HepG2 (cell line): ENCODE measurements around the gene CRIM1. TPM values are rescaled to one million over a fixed set of nuclear protein-coding genes. Genes with fewer than 3 reads are reported as not detected.

Source experiments
- ATAC-seq: fragments of 200-7000 bp; cut with Tn5 transposase; 3 replicates; pipeline ENCODE4 v1.9.1; 2020; ENCODE audit warnings: mild to moderate bottlenecking, moderate library complexity
- BruUV-seq: library from RNA; stranded (reverse); fragments of 400-500 nt; replicated peaks from 2 replicates; lab custom pipeline; 2021; lab: Mats Ljungman, UMichigan
- CTCF ChIA-PET: fragments of 300-600 bp; formaldehyde crosslinking; extraction: SDS; loops from one replicate; lab custom pipeline; 2021; ENCODE audit warnings: low total read pairs, inconsistent platforms, low intra/inter-chr PET ratio; lab: Yijun Ruan, JAX
- POLR2A ChIA-PET: fragments of 350-600 bp; sonication (Branson Sonifier 250); formaldehyde crosslinking; loops from one replicate; lab custom pipeline; 2020; ENCODE audit warnings: antibody characterized with exemption, inconsistent platforms; lab: Yijun Ruan, JAX
- DNase-seq: peaks from one replicate; pipeline ENCODE4 v3.0.0-alpha.2; 2015; ENCODE audit warnings: low spot score
- FAIRE-seq: peaks from 3 replicates; lab custom pipeline; 2011; peaks lifted over from hg19 to GRCh38; lab: Jason Lieb, UNC
- H2AFZ ChIP-seq: one replicate; pipeline ENCODE4 v1.6.1; 2011; ENCODE audit warnings: low read length, inconsistent platforms
- H3K27ac ChIP-seq: fragments of 300-600 bp; 3 replicates; pipeline ENCODE4 v1.8.0; 2011; ENCODE audit warnings: mixed run types, mild to moderate bottlenecking, mixed read lengths, low read length, inconsistent platforms; ENCODE audit not compliant: insufficient read depth; ENCODE audit errors: extremely low read length
- H3K27me3 ChIP-seq, 2 experiments: fragments of 200-600 bp in 1 of 2; 2 replicates in 1 of 2; 3 replicates in 1 of 2; pipeline versions ENCODE4 v1.6.0 to v1.8.0; 2011; ENCODE audit warnings: low read length in 2 of 2, mild to moderate bottlenecking in 2 of 2, moderate library complexity in 2 of 2, inconsistent platforms in 1 of 2; ENCODE audit not compliant: insufficient read depth in 2 of 2, control insufficient read depth in 1 of 2
- H3K36me3 ChIP-seq, 2 experiments: fragments of 200-600 bp in 1 of 2; replicated peaks in 1 of 2; 2 replicates in 1 of 2; 3 replicates in 1 of 2; pipeline versions ENCODE4 v1.5.1 to v1.8.0; 2011; ENCODE audit warnings: low read length in 2 of 2, inconsistent platforms in 1 of 2; ENCODE audit not compliant: insufficient read depth in 2 of 2, control insufficient read depth in 1 of 2
- H3K4me1 ChIP-seq: 2 replicates; pipeline ENCODE4 v1.5.1; 2012; ENCODE audit warnings: low read length, inconsistent platforms; ENCODE audit not compliant: insufficient read depth
- H3K4me2 ChIP-seq: 2 replicates; pipeline ENCODE4 v1.6.0; 2011; ENCODE audit warnings: low read depth, low read length, inconsistent platforms
- H3K4me3 ChIP-seq, 3 experiments: fragments of 200-600 bp in 1 of 3; sonication (generic), shearing (Covaris generic) in 1 of 3; replicated peaks in 1 of 3; 2 replicates each; pipeline ENCODE4 v1.5.1; 2011 to 2016; ENCODE audit warnings: low read length in 3 of 3, inconsistent platforms in 2 of 3, low read depth in 2 of 3, mild to moderate bottlenecking in 2 of 3, control low read depth in 1 of 3, mixed read lengths in 1 of 3; ENCODE audit not compliant: insufficient read depth in 1 of 3
- H3K79me2 ChIP-seq: one replicate; pipeline ENCODE4 v1.6.1; 2011; ENCODE audit warnings: low read length, inconsistent platforms; ENCODE audit not compliant: insufficient read depth
- H3K9ac ChIP-seq: 2 replicates; pipeline ENCODE4 v1.6.0; 2011; ENCODE audit warnings: mild to moderate bottlenecking, low read depth, low read length, inconsistent platforms; ENCODE audit not compliant: insufficient read depth
- H3K9me3 ChIP-seq: 2 replicates; pipeline ENCODE4 v1.5.1; 2012; ENCODE audit warnings: mild to moderate bottlenecking, low read length
- H4K20me1 ChIP-seq: 2 replicates; pipeline ENCODE4 v1.6.0; 2011; ENCODE audit warnings: inconsistent platforms, mild to moderate bottlenecking, low read length, moderate library complexity; ENCODE audit not compliant: insufficient read depth
- ARID2 ChIP-seq: sonication (generic); formaldehyde crosslinking; IDR thresholded peaks from 2 replicates; pipeline ENCODE4 v1.8.1; 2022; ENCODE audit warnings: mild to moderate bottlenecking, missing genetic modification reagents, borderline replicate concordance
- ASH2L ChIP-seq: fragments of 300-600, 200-600 bp; sonication (generic); IDR thresholded peaks from 2 replicates; pipeline ENCODE4 v1.7.0; 2017; ENCODE audit warnings: low read depth, mild to moderate bottlenecking, moderate library complexity, mixed read lengths, low read length; ENCODE audit not compliant: insufficient read length
- CREB1 ChIP-seq, 2 experiments: fragments of 450-650 bp in 1 of 2; IDR thresholded peaks; 2 replicates each; pipeline ENCODE4 v1.6.1; 2016 to 2017; ENCODE audit warnings: control low read depth in 1 of 2, mild to moderate bottlenecking in 1 of 2, missing compliant biosample characterization in 1 of 2, missing genetic modification characterization in 1 of 2
- HNF1B ChIP-seq: sonication (generic); formaldehyde crosslinking; IDR thresholded peaks from 2 replicates; pipeline ENCODE4 v1.5.1; 2020; ENCODE audit warnings: mild to moderate bottlenecking, moderate library complexity, missing genetic modification reagents
- KAT7 ChIP-seq: IDR thresholded peaks from 2 replicates; pipeline ENCODE4 v1.6.1; 2018; ENCODE audit warnings: borderline replicate concordance, missing compliant biosample characterization
- KMT2A ChIP-seq: sonication (generic); formaldehyde crosslinking; IDR thresholded peaks from 2 replicates; pipeline ENCODE4 v1.4.0; 2020; ENCODE audit warnings: missing genetic modification reagents
- KMT2B ChIP-seq: IDR thresholded peaks from 2 replicates; pipeline ENCODE4 v1.6.1; 2016; ENCODE audit warnings: missing genetic modification reagents, missing compliant biosample characterization
- MLX ChIP-seq: IDR thresholded peaks from 2 replicates; pipeline ENCODE4 v1.6.1; 2016
- MXI1 ChIP-seq: IDR thresholded peaks from 3 replicates; pipeline ENCODE4 v1.6.1; 2012; ENCODE audit warnings: low read depth, low read length, inconsistent platforms, borderline replicate concordance
- PPARG ChIP-seq: conservative IDR thresholded peaks from 2 replicates; pipeline ENCODE4 v1.6.1; 2016; ENCODE audit warnings: missing biosample characterization, missing genetic modification reagents
- SNAPC2 ChIP-seq: sonication (generic); formaldehyde crosslinking; IDR thresholded peaks from 2 replicates; pipeline ENCODE4 v1.8.1; 2022; ENCODE audit warnings: mild to moderate bottlenecking, missing genetic modification reagents
- ZBTB38 ChIP-seq: sonication (generic); formaldehyde crosslinking; IDR thresholded peaks from 2 replicates; pipeline ENCODE4 v1.5.1; 2020; ENCODE audit warnings: mild to moderate bottlenecking, missing genetic modification reagents
- ZNF687 ChIP-seq: sonication (generic); formaldehyde crosslinking; IDR thresholded peaks from 2 replicates; pipeline ENCODE4 v1.5.1; 2020; ENCODE audit warnings: mild to moderate bottlenecking, missing genetic modification reagents, moderate library complexity
- WGBS: methylation state at CpG from one replicate; pipeline ENCODE4 v1.1.6; 2017; ENCODE audit warnings: low lambda C conversion rate; 5-methylcytosine and 5-hydroxymethylcytosine counted together
- in situ Hi-C: cut with HindIII; loops from 2 replicates; pipeline ENCODE4 v1.10.0; 2017; ENCODE audit warnings: low pct_unique_long_range_greater_than_20kb; ENCODE audit not compliant: extremely low pct_ligation_motif_present
- intact Hi-C: fragments of 100-400 bp; cut with micrococcal nuclease; formaldehyde crosslinking; loops from one replicate; pipeline ENCODE4 v1.10.0; 2022; ENCODE audit not compliant: unreplicated experiment
- polyA plus RNA-seq, 8 experiments: library from polyadenylated mRNA; depleted of rRNA in 3 of 8; stranded (reverse) in 7 of 8; unstranded in 1 of 8; fragments of >200 nt; fragmentation: Illumina TruSeq in 4 of 8; extraction: Trizol in 4 of 8; gene quantifications; 2 replicates each; pipeline versions ENCODE4 v1.2.1 to v1.2.3, GENCODE V29; 2011 to 2016; ENCODE audit warnings: low read depth in 4 of 8, missing spikeins in 1 of 8, mixed read lengths in 1 of 8; ENCODE audit not compliant: insufficient read depth in 1 of 8
- total RNA-seq, 5 experiments: library from RNA; depleted of rRNA; stranded (reverse); fragments of >200 nt; fragmentation: Illumina TruSeq; extraction: Trizol; gene quantifications; 2 replicates each; pipeline ENCODE4 v1.2.3, GENCODE V29; 2016; ENCODE audit warnings: low read depth in 1 of 5

CRIM1 gene
- total and polyA plus RNA-seq, 2 of the 13 experiments (the other 11 are each of a cell fraction or from before 2014, with no cell fraction given): 39.1 to 69.9 TPM

GRCh38 chr2:36357847-36358659 lies 2.5 kb downstream of the CRIM1 start:
- peak; percentile 79 for DNase-seq
- Histone ChIP-seq H3K36me3 (no peaks in the 10 kb centered on the region), H4K20me1 (peaks cover 58% of the 10 kb centered on the region), H3K4me3 (peak overlapping the region; percentile 81 to 98 (median 89)), H3K4me2 (peak overlapping the region; percentile 78), H3K9me3 (no peaks in the 10 kb centered on the region), H2AFZ (no peak overlapping the region), H3K4me1 (peaks cover 65% of the 10 kb centered on the region), H3K9ac (peak overlapping the region; percentile 94), H3K27me3 (no peaks in the 10 kb centered on the region; a peak in 1 of 5 replicates), H3K79me2 (peaks cover 81% of the 10 kb centered on the region), H3K27ac (peak overlapping the region; percentile 76)
- intact Hi-C loops (loop anchor here (1.0 to 5.0 kb wide), 6 partner anchors 10 to 144 kb away; no protein-coding TSS in a partner anchor), in situ Hi-C loops (loop anchor here (5.0 kb wide), 2 partner anchors 99 to 144 kb away; no protein-coding TSS in a partner anchor)
- ATAC-seq: peak; percentile 63
- BruUV-seq: TSS peak; percentile 42
- ChIA-PET CTCF (interaction anchor here (0.8 to 2.5 kb wide), 2 partner anchors 10 to 102 kb away, joined by 3 to 11 read pairs; no protein-coding TSS in a partner anchor), POLR2A (interaction anchor here (0.6 to 6.7 kb wide), 9 partner anchors 13 to 240 kb away, joined by 3 to 53 read pairs (median 4); partner anchors contain the start of gene FEZ2)
- 4% methylated on average over 9 of the region's 9 CpGs for WGBS
- peak; percentile 92 for FAIRE-seq
- TF ChIP-seq KMT2A (CRISPR knock-in tag) (0 out of 2 replicates have a peak, but pooled peaks have one; percentile 10), PPARG (0 out of 2 replicates have a peak, but pooled peaks have one; percentile 15), ZNF687 (CRISPR knock-in tag) (peak; percentile 31; the same call in 1 of the 2 replicates), CREB1 (IDR thresholded peaks at IDR 0.05) (no peak), CREB1 (CRISPR knock-in tag; IDR thresholded peaks at IDR 0.05) (0 out of 2 replicates have a peak, but pooled peaks have one; percentile 19), ARID2 (CRISPR knock-in tag) (peak; percentile 23; the same call in 1 of the 2 replicates), HNF1B (0 out of 2 replicates have a peak, but pooled peaks have one; percentile 39), SNAPC2 (CRISPR knock-in tag) (peak; percentile 23; the same call in 1 of the 2 replicates), MLX (CRISPR knock-in tag) (peak; percentile 37; the same call in 1 of the 2 replicates), ZBTB38 (no peak), MXI1 (0 out of 3 replicates have a peak, but pooled peaks have one; percentile 1), KMT2B (CRISPR knock-in tag) (0 out of 2 replicates have a peak, but pooled peaks have one; percentile 5), KAT7 (CRISPR knock-in tag) (peak; percentile 71; the same call in 1 of the 2 replicates), ASH2L (peak; percentile 72)
